Stimulated activated memory B cell treated with anti-CD40 and anti-IgM and Interleukin-4, amounts not matched to agents 10 μg/mL and 1 μg/mL and 100 μg/mL, for 72 hours (primary cell): ENCODE data around the gene SMIM17.
"Not testable (repeated sequence)": the region's sequence is repeated elsewhere in the genome, so short reads cannot be mapped to it uniquely, and the experiment has no call there.

Experiments used
- ATAC-seq: fragments of 150-1000 bp; cut with Tn5 transposase; 2 replicates; pipeline ENCODE4 v1.10.0; 2021
- H3K27ac Mint-ChIP-seq: one replicate; pipeline ENCODE4 v1.8.0; 2022; ENCODE audit warnings: mild to moderate bottlenecking, mixed read lengths
- H3K27me3 Mint-ChIP-seq: one replicate; pipeline ENCODE4 v1.8.0; 2022; ENCODE audit warnings: mixed read lengths
- H3K36me3 Mint-ChIP-seq: one replicate; pipeline ENCODE4 v1.8.0; 2022; ENCODE audit warnings: mixed read lengths
- H3K4me1 Mint-ChIP-seq: one replicate; pipeline ENCODE4 v1.8.0; 2022; ENCODE audit warnings: mixed read lengths
- H3K4me3 Mint-ChIP-seq: one replicate; pipeline ENCODE4 v1.8.0; 2022; ENCODE audit warnings: mild to moderate bottlenecking, moderate library complexity, mixed read lengths
- H3K9me3 Mint-ChIP-seq: one replicate; pipeline ENCODE4 v1.8.0; 2022; ENCODE audit warnings: mixed read lengths

Gene SMIM17

GRCh38 chr19:56671613-56671994, 28.6 kb downstream of the SMIM17 start, which contains the start of gene ZNF835:
Gene ZNF835, minus strand, starts transcription at chr19:56671757. Its CDS starts 6,559 bp downstream, at chr19:56665198.
- ATAC-seq: peak; percentile 96
- Mint-ChIP-seq H3K27me3 (no peaks in the 10 kb centered on the region), H3K4me1 (peaks cover 19% of the 10 kb centered on the region), H3K27ac (peak within 1 kb of the TSS; percentile 83), H3K9me3 (peaks cover 9% of the 10 kb centered on the region), H3K36me3 (peaks cover 6% of the 10 kb centered on the region), H3K4me3 (peak within 1 kb of the TSS; percentile 93)

GRCh38 chr19:56672610-56673009, 29.7 kb downstream of the SMIM17 start:
- not testable (repeated sequence) for H3K27me3 Mint-ChIP-seq, H3K9me3 Mint-ChIP-seq

GRCh38 chr19:56678205-56678604, 35.2 kb downstream of the SMIM17 start:
- no peak for ATAC-seq
- H3K27me3 Mint-ChIP-seq: no peaks in the 10 kb centered on the region
- no peaks in the 10 kb centered on the region for H3K36me3 Mint-ChIP-seq
- no peak overlapping the region for H3K27ac Mint-ChIP-seq
- H3K4me1 Mint-ChIP-seq: no peaks in the 10 kb centered on the region
- H3K4me3 Mint-ChIP-seq: no peak overlapping the region
- peaks cover 10% of the 10 kb centered on the region for H3K9me3 Mint-ChIP-seq

More at GRCh38 chr19:56672610-56673009, 29.7 kb downstream of the SMIM17 start:
- H3K36me3 Mint-ChIP-seq, ATAC-seq, H3K27ac Mint-ChIP-seq: not testable (repeated sequence)
- Mint-ChIP-seq H3K4me1 (peaks cover 19% of the 10 kb centered on the region), H3K4me3 (peak overlapping the region; percentile 29)

GRCh38 chr19:56681702-56682101, 38.7 kb downstream of the SMIM17 start:
- H3K27ac Mint-ChIP-seq: no peak overlapping the region
- H3K36me3 Mint-ChIP-seq: peaks cover 16% of the 10 kb centered on the region
- no peaks in the 10 kb centered on the region for H3K27me3 Mint-ChIP-seq

GRCh38 chr19:56683116-56683515, 40.2 kb downstream of the SMIM17 start:
- Mint-ChIP-seq H3K27me3 (no peaks in the 10 kb centered on the region), H3K36me3 (peaks cover 16% of the 10 kb centered on the region), H3K9me3 (peaks cover 15% of the 10 kb centered on the region), H3K4me1 (no peaks in the 10 kb centered on the region), H3K27ac (no peak overlapping the region), H3K4me3 (no peak overlapping the region)
- ATAC-seq: no peak

More at GRCh38 chr19:56681702-56682101, 38.7 kb downstream of the SMIM17 start:
- Mint-ChIP-seq H3K4me1 (no peaks in the 10 kb centered on the region), H3K4me3 (no peak overlapping the region), H3K9me3 (peaks cover 10% of the 10 kb centered on the region)
- ATAC-seq: no peak

GRCh38 chr19:56687031-56687430, 44.1 kb downstream of the SMIM17 start:
- ATAC-seq: no peak
- H3K9me3 Mint-ChIP-seq: peaks cover 14% of the 10 kb centered on the region
- no peak overlapping the region for H3K27ac Mint-ChIP-seq
- H3K36me3 Mint-ChIP-seq: peaks cover 16% of the 10 kb centered on the region
- H3K27me3 Mint-ChIP-seq: no peaks in the 10 kb centered on the region
- no peak overlapping the region for H3K4me3 Mint-ChIP-seq
- H3K4me1 Mint-ChIP-seq: no peaks in the 10 kb centered on the region

- Mint-ChIP-seq H3K4me1 (no peaks in the 10 kb centered on the region), H3K4me3 (no peak overlapping the region), H3K27me3 (no peaks in the 10 kb centered on the region), H3K36me3 (peaks cover 24% of the 10 kb centered on the region), H3K27ac (no peak overlapping the region), H3K9me3 (peaks cover 22% of the 10 kb centered on the region)
- no peak for ATAC-seq
Measured at GRCh38 chr19:56689198-56689597, 46.2 kb downstream of the SMIM17 start.

GRCh38 chr19:56690670-56691069, 47.7 kb downstream of the SMIM17 start:
- no peak overlapping the region for H3K4me3 Mint-ChIP-seq
- no peaks in the 10 kb centered on the region for H3K27me3 Mint-ChIP-seq
- no peaks in the 10 kb centered on the region for H3K4me1 Mint-ChIP-seq
- H3K36me3 Mint-ChIP-seq: peaks cover 10% of the 10 kb centered on the region
- peaks cover 18% of the 10 kb centered on the region for H3K9me3 Mint-ChIP-seq
- no peak overlapping the region for H3K27ac Mint-ChIP-seq
- no peak for ATAC-seq

GRCh38 chr19:56692206-56692895, 49.4 kb downstream of the SMIM17 start:
- H3K4me1 Mint-ChIP-seq: no peaks in the 10 kb centered on the region
- no peak for ATAC-seq
- peaks cover 14% of the 10 kb centered on the region for H3K9me3 Mint-ChIP-seq

GRCh38 chr19:56699552-56699951, 56.6 kb downstream of the SMIM17 start:
- no peak overlapping the region for H3K27ac Mint-ChIP-seq
- H3K4me1 Mint-ChIP-seq: no peaks in the 10 kb centered on the region
- H3K36me3 Mint-ChIP-seq: peaks cover 6% of the 10 kb centered on the region
- no peak for ATAC-seq
- H3K27me3 Mint-ChIP-seq: no peaks in the 10 kb centered on the region
- no peak overlapping the region for H3K4me3 Mint-ChIP-seq
- H3K9me3 Mint-ChIP-seq: peaks cover 7% of the 10 kb centered on the region

More at GRCh38 chr19:56692206-56692895, 49.4 kb downstream of the SMIM17 start:
- Mint-ChIP-seq H3K4me3 (no peak overlapping the region), H3K27ac (no peak overlapping the region), H3K36me3 (peaks cover 10% of the 10 kb centered on the region), H3K27me3 (no peaks in the 10 kb centered on the region)

- peaks cover 13% of the 10 kb centered on the region for H3K9me3 Mint-ChIP-seq
- no peak overlapping the region for H3K4me3 Mint-ChIP-seq
- no peaks in the 10 kb centered on the region for H3K4me1 Mint-ChIP-seq
- H3K27me3 Mint-ChIP-seq: no peaks in the 10 kb centered on the region
- H3K36me3 Mint-ChIP-seq: peaks cover 6% of the 10 kb centered on the region
- no peak overlapping the region for H3K27ac Mint-ChIP-seq
- ATAC-seq: no peak
Measured at GRCh38 chr19:56701895-56702294, 58.9 kb downstream of the SMIM17 start.

- ATAC-seq: no peak
- Mint-ChIP-seq H3K4me1 (no peaks in the 10 kb centered on the region), H3K36me3 (peaks cover 6% of the 10 kb centered on the region), H3K4me3 (no peak overlapping the region), H3K27me3 (no peaks in the 10 kb centered on the region), H3K9me3 (peaks cover 25% of the 10 kb centered on the region), H3K27ac (no peak overlapping the region)
Measured at GRCh38 chr19:56705939-56706338, 63.0 kb downstream of the SMIM17 start.
